Glutamatergic neuron (in vitro differentiated cells): Measurements from ENCODE around the gene DPRX. TPM values are rescaled to one million over a fixed set of nuclear protein-coding genes. Genes with fewer than 3 reads are reported as not detected.

Experiments
- DNase-seq: peaks from one replicate; pipeline ENCODE4 v3.0.0; 2022
- H3K27ac Mint-ChIP-seq: one replicate; pipeline ENCODE4 v1.8.0; 2020; ENCODE audit warnings: mild to moderate bottlenecking, mixed read lengths, inconsistent platforms; ENCODE audit not compliant: unreplicated experiment
- H3K27me3 Mint-ChIP-seq: one replicate; pipeline ENCODE4 v1.8.0; 2020; ENCODE audit warnings: mild to moderate bottlenecking, moderate library complexity, mixed read lengths, inconsistent platforms; ENCODE audit not compliant: unreplicated experiment
- H3K36me3 Mint-ChIP-seq: one replicate; pipeline ENCODE4 v1.8.0; 2020; ENCODE audit warnings: mild to moderate bottlenecking, mixed read lengths, inconsistent platforms; ENCODE audit not compliant: unreplicated experiment
- H3K4me1 Mint-ChIP-seq: one replicate; pipeline ENCODE4 v1.8.0; 2020; ENCODE audit warnings: mild to moderate bottlenecking, low read depth, mixed read lengths, inconsistent platforms; ENCODE audit not compliant: unreplicated experiment
- H3K4me3 Mint-ChIP-seq: one replicate; pipeline ENCODE4 v1.8.0; 2020; ENCODE audit warnings: mild to moderate bottlenecking, mixed read lengths, inconsistent platforms; ENCODE audit not compliant: unreplicated experiment
- H3K9me3 Mint-ChIP-seq: one replicate; pipeline ENCODE4 v1.8.0; 2020; ENCODE audit warnings: mild to moderate bottlenecking, moderate library complexity, mixed read lengths, inconsistent platforms; ENCODE audit not compliant: unreplicated experiment
- CTCF ChIP-seq: fragments of 200-600 bp; sonication (generic); IDR thresholded peaks from one replicate; pipeline ENCODE4 v1.5.0; 2021; ENCODE audit not compliant: partially characterized antibody, unreplicated experiment
- total RNA-seq: library from RNA; stranded (reverse); fragmentation: NEBNext Ultra II Directional; extraction: Animal tissue kit (Norgen Biotek cat#: 25700); gene quantifications from one replicate; pipeline ENCODE4 v1.2.1, GENCODE V29; 2021; ENCODE audit not compliant: unreplicated experiment

The DPRX gene
- total RNA-seq, 1 donor from 2014 or later: not detected

GRCh38 chr19:53608381-53608780 is 23.4 kb upstream of the DPRX start:
- Mint-ChIP-seq H3K4me1 (no peaks in the 10 kb centered on the region), H3K36me3 (peaks cover 3% of the 10 kb centered on the region), H3K9me3 (no peaks in the 10 kb centered on the region), H3K27me3 (peaks cover 4% of the 10 kb centered on the region), H3K4me3 (no peak overlapping the region), H3K27ac (no peak overlapping the region)
- no peak for TF ChIP-seq CTCF
- DNase-seq: no peak

- H3K27ac Mint-ChIP-seq: no peak overlapping the region
- DNase-seq: no peak
- H3K4me3 Mint-ChIP-seq: no peak overlapping the region
- peaks cover 4% of the 10 kb centered on the region for H3K27me3 Mint-ChIP-seq
- no peaks in the 10 kb centered on the region for H3K36me3 Mint-ChIP-seq
- H3K4me1 Mint-ChIP-seq: no peaks in the 10 kb centered on the region
- no peak for TF ChIP-seq CTCF
- H3K9me3 Mint-ChIP-seq: no peaks in the 10 kb centered on the region
Measured at GRCh38 chr19:53612762-53613526, 18.9 kb upstream of the DPRX start.

- H3K4me1 Mint-ChIP-seq: no peaks in the 10 kb centered on the region
- H3K36me3 Mint-ChIP-seq: no peaks in the 10 kb centered on the region
- peaks cover 2% of the 10 kb centered on the region for H3K9me3 Mint-ChIP-seq
- peaks cover 2% of the 10 kb centered on the region for H3K27me3 Mint-ChIP-seq
- H3K4me3 Mint-ChIP-seq: no peak overlapping the region
- H3K27ac Mint-ChIP-seq: no peak overlapping the region
- no peak for DNase-seq
- no peak for TF ChIP-seq CTCF
Measured at GRCh38 chr19:53621885-53622740, 9.7 kb upstream of the DPRX start.

- DNase-seq: no peak
- H3K4me1 Mint-ChIP-seq: no peaks in the 10 kb centered on the region
- H3K9me3 Mint-ChIP-seq: no peaks in the 10 kb centered on the region
- peaks cover 2% of the 10 kb centered on the region for H3K27me3 Mint-ChIP-seq
- H3K4me3 Mint-ChIP-seq: no peak overlapping the region
- TF ChIP-seq CTCF: no peak
- H3K36me3 Mint-ChIP-seq: no peaks in the 10 kb centered on the region
- no peak overlapping the region for H3K27ac Mint-ChIP-seq
Measured at GRCh38 chr19:53624771-53625545, 6.8 kb upstream of the DPRX start.
